PC-9 (cell line): Measurements from ENCODE around the gene ERAP2.

Source experiments
- EZH2 ChIP-seq: fragments of 200-600 bp; sonication (generic); IDR thresholded peaks from 2 replicates; pipeline ENCODE4 v1.8.0; 2017; ENCODE audit warnings: antibody characterized with exemption, low read depth
- TF ChIP-seq, protein P1 (sequence below): fragments of 200-600 bp; sonication (generic); conservative IDR thresholded peaks from 2 replicates; pipeline ENCODE4 v1.6.1; 2017; ENCODE audit warnings: mixed run types, antibody characterized with exemption, mild to moderate bottlenecking, moderate library complexity

DNA sequence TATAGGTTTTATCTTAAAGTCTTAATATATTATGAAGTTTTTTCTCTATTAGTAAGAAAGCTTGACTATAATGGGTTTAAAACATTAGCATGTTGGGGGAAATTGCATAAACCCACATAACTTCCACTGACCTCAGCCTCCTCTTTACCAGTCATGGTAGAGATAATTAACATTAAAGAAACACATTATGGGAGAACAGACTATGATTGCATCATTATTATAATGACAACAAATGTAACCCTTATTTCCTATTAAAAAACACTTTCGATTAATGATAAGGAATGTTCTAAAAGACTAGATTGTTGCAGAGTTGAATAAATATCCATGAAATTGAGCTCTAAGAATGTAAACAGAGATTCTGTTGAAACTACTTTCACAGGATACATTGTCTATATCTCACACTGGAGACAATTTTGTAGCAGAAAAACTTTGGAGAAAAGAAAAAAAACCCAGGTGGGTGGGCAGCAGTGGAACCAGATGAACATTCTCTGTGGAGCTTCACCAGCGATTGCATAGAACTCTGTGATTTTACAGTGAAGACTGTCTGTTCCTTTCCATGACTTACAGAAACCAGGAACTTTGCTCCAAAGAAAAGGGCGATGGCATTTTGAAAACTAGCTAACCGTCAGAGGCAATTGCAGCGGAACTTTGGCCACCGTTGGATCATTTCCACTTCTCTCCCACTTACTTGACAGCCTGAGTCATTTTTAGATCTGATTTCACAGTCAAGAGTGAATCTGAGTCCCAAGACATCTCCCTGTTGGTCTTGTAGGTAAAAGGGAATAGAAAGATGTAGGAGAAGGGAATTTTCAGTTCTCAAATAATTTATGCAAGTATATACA, 21.0 kb upstream of the ERAP2 start:
- TF ChIP-seq EZH2 = no peak
- TF ChIP-seq, protein P1, sequence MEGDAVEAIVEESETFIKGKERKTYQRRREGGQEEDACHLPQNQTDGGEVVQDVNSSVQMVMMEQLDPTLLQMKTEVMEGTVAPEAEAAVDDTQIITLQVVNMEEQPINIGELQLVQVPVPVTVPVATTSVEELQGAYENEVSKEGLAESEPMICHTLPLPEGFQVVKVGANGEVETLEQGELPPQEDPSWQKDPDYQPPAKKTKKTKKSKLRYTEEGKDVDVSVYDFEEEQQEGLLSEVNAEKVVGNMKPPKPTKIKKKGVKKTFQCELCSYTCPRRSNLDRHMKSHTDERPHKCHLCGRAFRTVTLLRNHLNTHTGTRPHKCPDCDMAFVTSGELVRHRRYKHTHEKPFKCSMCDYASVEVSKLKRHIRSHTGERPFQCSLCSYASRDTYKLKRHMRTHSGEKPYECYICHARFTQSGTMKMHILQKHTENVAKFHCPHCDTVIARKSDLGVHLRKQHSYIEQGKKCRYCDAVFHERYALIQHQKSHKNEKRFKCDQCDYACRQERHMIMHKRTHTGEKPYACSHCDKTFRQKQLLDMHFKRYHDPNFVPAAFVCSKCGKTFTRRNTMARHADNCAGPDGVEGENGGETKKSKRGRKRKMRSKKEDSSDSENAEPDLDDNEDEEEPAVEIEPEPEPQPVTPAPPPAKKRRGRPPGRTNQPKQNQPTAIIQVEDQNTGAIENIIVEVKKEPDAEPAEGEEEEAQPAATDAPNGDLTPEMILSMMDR = no peak
